ENCODE measurements around the gene FAM180B.
"Not testable (repeated sequence)": the region's sequence is repeated elsewhere in the genome, so short reads cannot be mapped to it uniquely, and the experiment has no call there.

The FAM180B gene, protein sequence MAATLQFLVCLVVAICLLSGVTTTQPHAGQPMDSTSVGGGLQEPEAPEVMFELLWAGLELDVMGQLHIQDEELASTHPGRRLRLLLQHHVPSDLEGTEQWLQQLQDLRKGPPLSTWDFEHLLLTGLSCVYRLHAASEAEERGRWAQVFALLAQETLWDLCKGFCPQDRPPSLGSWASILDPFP

DNA sequence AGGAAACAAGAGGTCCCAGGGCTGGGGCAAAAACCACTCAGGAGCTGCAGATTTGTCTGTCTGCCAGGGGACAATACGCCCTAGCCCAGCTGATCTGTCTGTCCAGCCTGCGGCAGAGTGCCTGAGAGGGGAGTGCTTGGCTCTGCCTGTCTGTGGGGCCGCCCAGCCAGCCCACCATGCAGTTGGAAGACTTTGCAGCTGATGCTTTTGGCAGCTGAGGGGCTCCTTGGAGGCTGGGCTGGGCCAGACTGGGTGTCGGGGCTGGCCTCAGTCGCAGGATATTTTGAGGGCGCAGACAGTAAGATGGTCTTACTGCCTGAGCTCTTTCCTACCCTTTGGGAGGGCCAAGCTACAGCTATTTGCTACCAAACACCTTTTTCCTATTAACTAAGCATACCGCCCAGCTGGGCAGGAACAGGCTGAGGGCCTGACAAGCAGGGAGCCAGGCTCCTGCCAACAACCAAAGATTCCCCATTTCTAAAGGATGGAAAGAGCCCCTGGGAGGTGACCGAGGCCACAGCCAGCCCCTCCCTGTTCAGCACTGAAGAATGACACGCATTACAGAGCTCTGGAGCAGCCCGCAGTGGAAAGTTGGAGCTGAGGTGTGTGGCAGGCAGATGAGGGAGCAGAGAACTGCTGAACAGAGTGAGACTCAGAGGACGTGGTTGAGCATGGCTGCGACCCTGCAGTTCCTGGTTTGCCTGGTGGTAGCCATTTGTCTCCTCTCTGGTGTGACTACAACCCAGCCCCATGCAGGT is at the start of gene FAM180B:
Gene FAM180B, plus strand, starts transcription at position 581 of the 758 bp plus-strand sequence. Its CDS starts 91 bp downstream, at position 672.
- Mint-ChIP-seq H3K36me3 (peaks cover 44% of the 10 kb centered on the region), H3K4me3 (no peak within 1 kb of the TSS), H3K9me3 (no peaks in the 10 kb centered on the region), H3K4me1 (peaks cover 7% of the 10 kb centered on the region), H3K27ac (peak within 1 kb of the TSS; percentile 74)
- no peak for DNase-seq (ENCODE audit: low spot score in 2 of 2)
- ATAC-seq, result no peak

DNA sequence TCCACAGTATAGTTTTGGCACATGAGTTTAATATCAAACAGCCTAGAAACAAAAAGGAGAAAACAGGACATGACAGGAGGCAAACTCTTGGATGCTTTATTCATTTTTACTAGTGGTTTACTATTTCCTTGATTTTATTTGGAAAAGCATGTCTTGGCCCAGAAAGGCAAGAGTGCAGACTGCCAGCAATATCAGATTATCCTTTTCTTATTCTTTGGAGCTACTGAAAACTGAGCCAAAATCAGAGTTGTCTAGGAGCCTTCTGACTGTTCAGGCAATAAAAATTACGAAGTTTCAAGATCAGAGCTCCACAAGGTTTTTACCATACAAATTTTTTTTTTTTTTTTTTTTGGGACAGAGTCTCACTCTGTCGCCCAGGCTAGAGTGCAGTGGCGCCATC is 49.6 kb upstream of the FAM180B start:
- Mint-ChIP-seq H3K4me3 (no peak overlapping the region), H3K9me3 (no peaks in the 10 kb centered on the region), H3K27ac (no peak overlapping the region), H3K36me3 (peaks cover 69% of the 10 kb centered on the region), H3K4me1 (peaks cover 47% of the 10 kb centered on the region)
- DNase-seq (ENCODE audit: low spot score in 2 of 2), result no peak
- ATAC-seq, result no peak

DNA sequence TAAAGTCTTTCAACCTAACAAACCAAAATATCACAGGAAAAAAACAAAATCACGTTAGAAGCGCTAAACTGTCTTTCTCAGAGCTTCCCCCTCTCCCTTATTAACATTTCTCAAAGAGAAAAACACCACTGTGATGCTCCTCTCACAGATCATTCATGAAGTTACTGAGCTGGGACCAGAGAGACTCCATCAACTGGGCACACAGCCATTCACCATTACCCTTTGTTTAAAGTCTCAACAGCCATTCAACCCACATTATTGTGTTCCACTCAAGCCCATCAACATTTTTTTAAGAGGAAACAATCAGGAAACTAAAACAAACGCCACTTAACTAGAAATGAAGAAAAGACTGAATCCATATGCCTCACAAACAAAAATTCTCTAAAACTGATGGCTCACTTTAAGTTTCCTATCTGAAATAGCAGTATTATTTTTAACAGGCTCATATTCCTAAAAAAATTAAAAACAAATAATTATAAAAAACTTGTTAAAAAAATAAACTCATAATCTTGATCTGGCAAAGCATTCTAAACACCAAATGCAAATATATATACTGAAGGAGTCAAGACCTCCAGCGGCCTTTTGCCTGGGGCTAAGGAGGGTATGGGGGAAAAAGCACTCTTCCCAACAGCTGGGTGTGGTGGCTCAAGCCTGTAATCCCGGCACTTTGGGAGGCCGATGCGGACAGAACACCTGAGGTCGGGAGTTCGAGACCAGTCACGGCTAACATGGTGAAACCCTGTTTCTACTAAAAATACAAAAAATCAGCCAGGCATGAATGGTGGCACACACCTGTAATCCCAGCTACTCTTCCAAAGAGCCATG is 47.5 kb upstream of the FAM180B start:
- peak overlapping the region; percentile 88 for H3K27ac Mint-ChIP-seq
- H3K36me3 Mint-ChIP-seq, result peaks cover 56% of the 10 kb centered on the region
- no peak overlapping the region for H3K4me3 Mint-ChIP-seq
- ATAC-seq (no peak), DNase-seq (ENCODE audit: low spot score in 2 of 2) (no peak)
- peaks cover 49% of the 10 kb centered on the region for H3K4me1 Mint-ChIP-seq
- H3K9me3 Mint-ChIP-seq, result no peaks in the 10 kb centered on the region

DNA sequence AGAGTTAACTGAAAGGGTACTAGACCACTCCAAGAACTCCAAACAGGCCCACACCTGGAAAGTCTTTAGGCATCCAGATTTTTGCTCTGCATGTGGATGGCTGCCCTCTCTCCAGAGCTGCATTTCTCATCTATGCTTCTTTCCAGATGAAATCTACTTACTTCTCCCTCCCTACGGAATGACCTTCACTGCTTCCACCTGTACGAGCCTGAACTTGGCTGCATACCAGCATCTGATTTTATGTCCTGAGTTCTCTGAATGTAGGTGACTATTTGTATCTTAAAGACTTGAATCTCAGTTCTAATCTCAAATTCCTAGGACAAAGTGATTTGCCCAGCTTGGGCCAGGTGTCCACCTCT is 46.8 kb upstream of the FAM180B start:
- no peak for ATAC-seq
- DNase-seq (ENCODE audit: low spot score in 2 of 2), result no peak
- H3K4me1 Mint-ChIP-seq, result peaks cover 55% of the 10 kb centered on the region
- peak overlapping the region; percentile 64 for H3K4me3 Mint-ChIP-seq
- H3K9me3 Mint-ChIP-seq, result no peaks in the 10 kb centered on the region
- H3K36me3 Mint-ChIP-seq, result peaks cover 52% of the 10 kb centered on the region
- H3K27ac Mint-ChIP-seq, result peak overlapping the region; percentile 88

DNA sequence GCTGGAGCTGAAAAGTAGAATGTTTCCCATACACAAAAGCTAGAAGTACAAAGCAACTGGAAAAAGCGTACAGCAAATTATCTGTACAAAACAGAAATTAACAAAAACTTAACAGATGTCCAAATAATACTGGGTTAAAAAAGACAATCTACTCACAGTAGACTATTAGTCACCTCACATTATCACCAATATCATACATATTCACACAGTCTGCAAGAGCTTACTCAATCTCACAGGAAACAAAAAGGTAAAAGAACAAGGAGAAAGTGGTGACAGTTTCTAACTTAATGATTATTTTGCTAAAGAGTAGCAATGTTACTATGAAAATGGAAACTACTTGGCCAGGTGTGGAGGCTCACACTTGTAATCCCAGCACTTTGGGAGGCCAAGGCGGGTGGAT is 45.4 kb upstream of the FAM180B start:
- Mint-ChIP-seq H3K36me3 (peaks cover 52% of the 10 kb centered on the region), H3K4me3 (peak overlapping the region; percentile 64), H3K4me1 (peaks cover 51% of the 10 kb centered on the region), H3K27ac (peak overlapping the region; percentile 88), H3K9me3 (no peaks in the 10 kb centered on the region)
- ATAC-seq (no peak), DNase-seq (ENCODE audit: low spot score in 2 of 2) (no peak)

DNA sequence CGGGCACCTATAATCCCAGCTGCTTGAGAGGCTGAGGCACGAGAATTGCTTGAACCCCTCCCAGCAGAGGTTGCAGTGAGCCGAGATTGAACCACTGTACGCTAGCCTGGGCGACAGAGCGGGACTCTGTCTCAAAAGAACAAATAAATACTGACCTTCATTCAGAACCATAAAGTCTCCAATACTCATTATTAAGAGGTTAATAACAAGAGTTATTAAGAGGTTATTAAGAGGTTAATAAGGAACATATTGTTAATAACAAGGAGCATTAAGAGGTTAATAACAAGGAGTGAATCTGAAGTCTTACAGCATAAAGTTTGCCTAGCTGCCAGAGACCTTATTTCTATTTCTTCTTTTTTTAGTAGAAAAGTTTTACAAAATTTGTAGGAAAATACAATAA is 41.2 kb upstream of the FAM180B start:
- Mint-ChIP-seq H3K4me1 (peaks cover 50% of the 10 kb centered on the region), H3K36me3 (peaks cover 66% of the 10 kb centered on the region), H3K4me3 (no peak overlapping the region), H3K27ac (no peak overlapping the region), H3K9me3 (no peaks in the 10 kb centered on the region)
- ATAC-seq (no peak), DNase-seq (ENCODE audit: low spot score in 2 of 2) (no peak)

DNA sequence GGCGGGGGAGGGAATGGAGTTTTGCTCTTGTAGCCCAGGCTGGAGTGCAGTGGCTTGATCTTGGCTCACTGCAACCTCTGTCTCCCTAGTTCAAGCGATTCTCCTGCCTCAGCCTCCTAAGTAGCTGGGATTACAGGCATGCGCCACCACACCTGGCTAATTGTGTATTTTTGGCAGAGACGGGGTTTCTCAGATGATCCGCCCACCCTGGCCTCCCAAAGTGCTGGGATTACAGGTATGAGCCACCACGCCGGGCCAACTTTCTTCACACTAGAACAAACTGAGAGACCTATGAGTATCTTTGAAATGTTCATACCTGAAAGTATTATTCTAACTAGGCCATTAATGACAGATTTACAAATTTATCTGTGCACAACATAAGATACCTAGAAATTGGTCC is 40.2 kb upstream of the FAM180B start:
- H3K9me3 Mint-ChIP-seq; H3K27ac Mint-ChIP-seq; ATAC-seq; H3K4me3 Mint-ChIP-seq; DNase-seq (ENCODE audit: low spot score in 2 of 2): not testable (repeated sequence)
- H3K4me1 Mint-ChIP-seq, result peaks cover 48% of the 10 kb centered on the region
- H3K36me3 Mint-ChIP-seq, result peaks cover 66% of the 10 kb centered on the region

DNA sequence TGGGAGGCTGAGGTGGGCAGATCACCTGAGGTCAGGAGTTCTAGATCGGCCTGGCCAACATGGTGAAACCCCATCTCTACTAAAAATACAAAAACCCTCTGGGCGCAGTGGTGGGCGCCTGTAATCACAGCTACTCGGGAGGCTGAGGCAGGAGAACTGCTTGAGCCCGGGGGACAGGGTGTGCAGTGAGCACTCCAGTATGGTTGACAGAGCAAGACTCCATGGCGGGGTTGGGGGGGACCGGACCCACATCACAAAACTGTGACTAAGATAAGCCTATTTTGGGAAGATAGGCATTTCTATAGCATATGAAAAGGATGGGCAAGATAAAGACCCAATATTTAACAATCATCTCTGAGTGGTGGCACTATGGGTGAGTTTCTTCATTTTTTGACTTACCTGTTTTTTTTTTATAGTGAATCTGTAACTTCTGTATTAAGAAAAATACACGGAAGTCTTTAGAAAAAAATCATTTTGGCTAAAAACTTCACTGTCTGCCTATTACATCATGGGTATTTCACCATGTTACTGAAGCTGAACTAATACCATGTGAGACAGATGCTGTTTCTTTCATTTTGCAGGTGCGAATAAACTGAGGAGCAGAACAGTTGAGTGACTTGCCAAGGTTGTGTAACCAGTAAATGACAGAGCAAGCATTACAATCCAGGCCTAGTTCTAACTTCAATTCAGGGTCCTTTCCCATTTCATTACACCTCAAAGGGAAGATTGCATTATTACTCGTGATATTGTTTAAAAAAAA is 36.0 kb upstream of the FAM180B start:
- Mint-ChIP-seq H3K27ac (peak overlapping the region; percentile 97), H3K9me3 (no peaks in the 10 kb centered on the region), H3K4me1 (peaks cover 44% of the 10 kb centered on the region), H3K4me3 (peak overlapping the region; percentile 99), H3K36me3 (peaks cover 66% of the 10 kb centered on the region)
- ATAC-seq (no peak), DNase-seq (ENCODE audit: low spot score in 2 of 2) (no peak)

DNA sequence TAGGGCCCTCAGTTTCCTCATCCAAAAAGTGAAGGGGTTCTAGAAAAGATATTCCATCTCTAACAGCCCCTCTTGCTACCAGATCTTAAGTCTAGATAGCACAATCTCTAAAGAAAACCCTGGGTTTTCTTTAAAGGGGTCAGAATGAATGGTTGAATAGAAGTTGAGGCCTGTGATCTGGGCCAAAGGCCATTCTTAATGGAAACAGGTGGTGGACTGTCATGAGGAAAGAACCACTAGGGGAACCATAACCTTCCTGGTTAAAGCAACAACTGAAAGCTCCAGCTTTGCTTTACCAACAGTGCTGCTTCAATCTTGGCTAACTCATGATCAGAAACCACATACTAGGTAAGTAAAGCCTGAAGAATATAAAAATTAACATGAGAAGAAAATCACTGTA is 35.4 kb upstream of the FAM180B start:
- ATAC-seq (no peak), DNase-seq (ENCODE audit: low spot score in 2 of 2) (no peak)
- H3K9me3 Mint-ChIP-seq, result no peaks in the 10 kb centered on the region
- peaks cover 44% of the 10 kb centered on the region for H3K4me1 Mint-ChIP-seq
- peak overlapping the region; percentile 97 for H3K27ac Mint-ChIP-seq
- peak overlapping the region; percentile 99 for H3K4me3 Mint-ChIP-seq
- H3K36me3 Mint-ChIP-seq, result peaks cover 60% of the 10 kb centered on the region

DNA sequence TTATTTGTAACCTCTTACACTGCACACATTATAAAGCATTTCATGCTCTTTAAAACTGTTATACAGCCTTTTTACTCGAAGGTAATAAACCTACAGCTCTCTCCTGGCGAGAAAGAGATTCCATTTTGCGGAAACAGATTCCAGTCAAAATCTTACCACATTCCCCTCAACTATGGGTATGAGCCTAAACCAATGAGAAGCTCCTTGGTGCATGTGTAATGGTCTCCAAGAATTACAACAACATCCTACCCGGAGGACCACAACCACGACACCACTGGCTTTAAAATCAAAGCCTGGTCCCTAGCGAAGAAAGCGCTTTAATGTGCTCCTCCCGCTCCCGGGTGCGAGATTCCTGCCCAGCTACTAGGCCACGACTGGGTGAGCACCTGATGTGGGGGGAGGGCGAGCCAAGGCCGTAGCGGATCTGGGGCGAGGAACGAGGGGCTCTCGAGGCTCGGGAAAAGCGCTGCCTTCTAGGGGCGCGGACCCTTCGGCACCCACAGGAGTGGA is 34.4 kb upstream of the FAM180B start:
- peaks cover 40% of the 10 kb centered on the region for H3K4me1 Mint-ChIP-seq
- peak; percentile 1 for ATAC-seq
- no peaks in the 10 kb centered on the region for H3K9me3 Mint-ChIP-seq
- H3K27ac Mint-ChIP-seq, result peak overlapping the region; percentile 97
- H3K36me3 Mint-ChIP-seq, result peaks cover 49% of the 10 kb centered on the region
- no peak for DNase-seq (ENCODE audit: low spot score in 2 of 2)
- peak overlapping the region; percentile 99 for H3K4me3 Mint-ChIP-seq

DNA sequence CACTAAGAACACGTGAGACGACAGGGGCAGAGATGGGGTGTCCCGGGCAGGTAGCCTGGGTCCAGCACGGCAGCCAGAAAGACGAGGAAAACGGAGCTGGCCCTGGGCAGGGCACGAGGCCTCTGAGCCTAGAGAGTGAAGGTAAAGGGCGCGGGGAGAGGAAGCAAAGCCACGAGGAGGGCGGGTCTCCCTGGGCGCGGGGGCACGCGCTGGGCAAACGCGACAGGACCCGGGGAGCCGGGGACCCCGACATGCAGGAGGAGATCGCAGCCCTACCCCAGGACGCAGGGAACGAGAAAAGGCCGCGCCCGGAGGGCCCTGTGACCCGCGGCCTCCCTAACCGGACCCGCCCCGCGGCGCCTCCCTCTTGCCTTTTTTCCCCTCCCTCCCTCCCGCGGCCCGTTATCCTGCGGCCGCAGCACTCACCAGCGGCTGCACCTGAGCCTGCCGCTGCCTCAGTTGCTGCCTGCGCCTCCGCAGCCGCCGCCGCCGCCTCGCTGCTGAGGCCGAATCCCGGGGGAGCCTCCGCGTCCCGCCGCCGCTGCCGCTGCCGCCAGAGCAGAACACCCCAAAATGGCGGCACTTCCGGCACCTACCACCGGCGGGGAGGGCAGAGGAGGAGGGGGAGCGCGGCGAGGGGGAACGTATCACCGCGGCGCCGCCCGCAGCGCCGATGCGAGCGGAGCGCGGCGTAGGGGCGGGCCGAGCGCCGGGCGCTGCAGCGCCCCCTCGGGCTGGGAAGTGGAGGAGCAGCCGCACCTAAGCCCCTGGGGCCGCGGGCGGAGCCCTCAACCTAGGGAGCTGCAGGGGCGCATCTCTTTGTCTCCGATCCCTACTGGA is 33.7 kb upstream of the FAM180B start, which contains the start of gene CELF1:
Gene CELF1, minus strand, starts transcription at position 567 of the 840 bp plus-strand sequence. CDS start 53,609 bp downstream, outside the sequence.
- DNase-seq (ENCODE audit: low spot score in 2 of 2), result peak; percentile 85 to 96
- H3K27ac Mint-ChIP-seq, result peak within 1 kb of the TSS; percentile 97
- peaks cover 46% of the 10 kb centered on the region for H3K36me3 Mint-ChIP-seq
- peak within 1 kb of the TSS; percentile 99 for H3K4me3 Mint-ChIP-seq
- ATAC-seq, result peak; percentile 98
- peaks cover 33% of the 10 kb centered on the region for H3K4me1 Mint-ChIP-seq
- no peaks in the 10 kb centered on the region for H3K9me3 Mint-ChIP-seq

DNA sequence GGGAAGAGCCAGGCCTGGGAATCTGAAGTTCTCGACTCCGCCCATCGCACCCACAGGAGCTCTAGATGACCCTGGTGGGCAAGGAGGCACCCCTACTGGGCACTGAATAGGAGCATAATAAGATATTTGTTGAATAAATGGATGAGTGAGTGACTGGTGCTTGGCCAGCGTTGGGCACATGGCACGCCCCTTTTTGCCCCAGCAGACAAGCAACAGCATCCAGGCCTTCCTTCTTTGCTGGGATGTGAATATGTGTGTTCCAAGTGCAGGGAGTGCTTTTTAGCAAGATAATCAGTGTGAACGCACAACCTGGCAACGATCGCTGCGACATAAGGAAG is 33.1 kb upstream of the FAM180B start:
- Mint-ChIP-seq H3K36me3 (peaks cover 40% of the 10 kb centered on the region), H3K4me1 (peaks cover 28% of the 10 kb centered on the region), H3K27ac (peak overlapping the region; percentile 79), H3K9me3 (no peaks in the 10 kb centered on the region), H3K4me3 (peak overlapping the region; percentile 99)
- peak; percentile 52 for ATAC-seq
- no peak for DNase-seq (ENCODE audit: low spot score in 2 of 2)

DNA sequence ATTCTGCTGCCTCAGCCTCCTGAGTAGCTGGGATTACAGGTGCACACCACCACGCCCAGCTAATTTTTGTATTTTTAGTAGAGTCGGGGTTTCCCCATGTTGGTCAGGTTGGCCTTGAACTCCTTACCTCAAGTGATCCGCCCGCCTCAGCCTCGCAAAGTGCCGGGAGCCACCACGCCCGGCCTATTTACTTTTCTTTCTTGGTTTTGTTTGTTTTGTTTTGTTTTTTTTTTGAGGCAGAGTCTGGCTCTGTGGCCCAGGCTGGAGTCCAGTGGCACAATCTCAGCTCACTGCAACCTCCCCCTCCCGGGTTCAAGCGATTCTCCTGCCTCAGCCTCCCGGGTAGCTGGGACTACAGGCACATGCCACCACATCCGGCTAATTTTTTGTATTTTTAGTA is 29.5 kb upstream of the FAM180B start:
- not testable (repeated sequence) for ATAC-seq; H3K4me1 Mint-ChIP-seq; H3K4me3 Mint-ChIP-seq; H3K27ac Mint-ChIP-seq; DNase-seq (ENCODE audit: low spot score in 2 of 2); H3K36me3 Mint-ChIP-seq; H3K9me3 Mint-ChIP-seq

DNA sequence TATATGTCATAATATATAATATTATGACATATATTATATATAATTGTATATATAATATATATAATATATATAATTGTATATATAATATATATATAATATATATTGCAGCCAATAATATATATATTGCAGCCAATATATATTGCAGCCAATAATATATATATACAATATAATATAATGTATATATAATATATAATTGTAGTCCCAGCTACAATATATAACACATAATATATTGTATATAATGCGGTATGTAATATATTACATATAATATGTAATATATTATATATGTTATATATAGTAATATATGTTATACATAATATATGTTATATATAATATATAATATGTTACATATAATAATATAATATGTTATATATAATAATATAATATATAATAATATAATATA is 27.8 kb upstream of the FAM180B start:
- ATAC-seq, result no peak
- peaks cover under 1% of the 10 kb centered on the region for H3K4me1 Mint-ChIP-seq

More for the DNA sequence above, 27.8 kb upstream of the FAM180B start:
- no peak overlapping the region for H3K27ac Mint-ChIP-seq
- no peak for DNase-seq (ENCODE audit: low spot score in 2 of 2)
- no peaks in the 10 kb centered on the region for H3K9me3 Mint-ChIP-seq
- H3K4me3 Mint-ChIP-seq, result no peak overlapping the region
- H3K36me3 Mint-ChIP-seq, result no peaks in the 10 kb centered on the region

Measured in stimulated activated effector memory CD8-positive, alpha-beta T cell treated with anti-CD3 and anti-CD28 coated beads, Interleukin-12 subunit alpha, Interleukin-12 subunit beta, amount 100 ng/mL, for 72 hours (primary cell).